ENCODE data around the gene GSTCD.

DNA sequence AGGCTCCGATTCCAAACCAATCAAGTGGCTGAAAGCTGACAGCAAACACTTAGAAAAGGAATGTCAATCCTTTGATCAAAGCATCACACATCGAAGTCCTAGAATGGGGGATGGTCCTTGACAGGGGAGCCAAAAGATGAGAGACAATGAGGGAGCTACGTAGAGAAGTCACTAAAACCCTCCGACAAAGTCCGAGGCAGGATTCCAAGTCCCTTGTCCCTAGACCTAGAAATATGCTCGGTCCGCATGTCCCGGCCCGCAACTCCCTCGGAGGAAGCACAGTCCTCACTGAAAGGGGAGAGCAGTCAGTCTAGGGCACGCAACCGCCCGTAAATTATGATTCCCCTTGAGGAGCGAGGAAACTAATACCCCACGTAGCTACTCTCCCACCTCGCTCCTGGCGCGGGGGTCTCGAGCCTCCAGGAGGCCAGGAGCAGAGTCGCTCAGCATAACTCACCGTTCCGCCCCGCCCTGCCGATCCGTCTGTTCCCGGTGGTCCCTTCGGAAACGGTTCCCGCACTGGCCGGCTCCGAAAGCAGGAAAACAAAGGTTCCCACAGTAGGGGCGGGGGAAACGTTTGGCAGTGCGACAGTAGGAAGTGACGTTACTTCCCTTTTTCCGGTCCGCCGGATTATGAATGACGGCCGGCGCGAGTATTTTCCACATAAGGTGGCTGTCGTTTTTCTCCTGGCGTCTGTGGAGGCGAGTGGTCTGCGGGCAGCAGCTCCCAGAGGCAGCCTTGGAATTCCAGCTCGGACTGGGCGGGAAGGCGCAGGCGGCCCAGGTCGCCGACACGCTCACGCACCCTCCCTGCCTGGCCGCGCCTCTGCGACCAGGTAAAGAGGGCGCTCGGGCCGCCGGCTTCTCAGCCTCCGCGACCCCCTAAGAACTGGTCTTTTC lies at the start of gene GSTCD, which contains the start of gene INTS12:
- no peak for TF ChIP-seq THRA (IDR thresholded peaks at IDR 0.05)
- no peak for TF ChIP-seq ZNF174 (CRISPR knock-in tag; IDR thresholded peaks at IDR 0.05)
- peak; percentile 95 for TF ChIP-seq POLR2A (conservative IDR thresholded peaks at IDR 0.05)
